Stomach (tissue), 9 donors: ENCODE data around the gene ZKSCAN8. TPM values are rescaled to one million over a fixed set of nuclear protein-coding genes. Genes with fewer than 3 reads are reported as not detected.

Experiments used
- DNase-seq, 2 donors: peaks; one replicate each; pipeline versions ENCODE4 v3.0.0 to v3.0.0-alpha.2; 2013 to 2019
- H3K27ac ChIP-seq, 5 donors: fragments of 200-600 bp in 4 of 5; sonication (generic) in 4 of 5; one replicate each; pipeline ENCODE4 v1.5.1; 2013 to 2019; ENCODE audit warnings: mild to moderate bottlenecking in 1 of 5, moderate library complexity in 1 of 5
- H3K27me3 ChIP-seq, 3 donors: fragments of 200-600 bp; sonication (generic); one replicate each; pipeline ENCODE4 v1.5.1; 2017 to 2019; ENCODE audit warnings: mixed run types in 1 of 3
- H3K36me3 ChIP-seq, 4 donors: fragments of 200-600 bp; sonication (generic); 1 replicate in 3 of 4; 2 replicates in 1 of 4; pipeline ENCODE4 v1.5.1; 2016 to 2019
- H3K4me1 ChIP-seq, 4 donors: fragments of 200-600 bp; sonication (generic); one replicate each; pipeline ENCODE4 v1.5.1; 2016 to 2019
- H3K4me3 ChIP-seq, 4 donors: fragments of 200-600 bp; sonication (generic) in 3 of 4; one replicate each; pipeline ENCODE4 v1.5.1; 2016 to 2019; ENCODE audit warnings: mild to moderate bottlenecking in 1 of 4
- H3K9me3 ChIP-seq, 4 donors: fragments of 200-600 bp; sonication (generic); one replicate each; pipeline ENCODE4 v1.5.1; 2016 to 2019
- EP300 ChIP-seq: sonication (generic); formaldehyde crosslinking; IDR thresholded peaks from one replicate; pipeline ENCODE4 v1.6.1; 2017; ENCODE audit warnings: antibody characterized with exemption
- POLR2A ChIP-seq, 4 donors: fragments of 450-650 bp; IDR thresholded peaks; one replicate each; pipeline ENCODE4 v1.6.1; 2016; ENCODE audit warnings: antibody characterized with exemption in 4 of 4, control low read depth in 2 of 4, mild to moderate bottlenecking in 1 of 4, moderate library complexity in 1 of 4
- POLR2AphosphoS5 ChIP-seq, 3 donors: sonication (generic); formaldehyde crosslinking; IDR thresholded peaks; one replicate each; pipeline ENCODE4 v1.6.1; 2016; ENCODE audit warnings: antibody characterized with exemption in 3 of 3
- WGBS, 5 donors: extraction: QIAGEN DNeasy Blood & Tissue Kit in 3 of 5; methylation state at CpG; one replicate each; pipeline versions ENCODE4 v1.1.5 to v1.1.7; 2013 to 2018; 5-methylcytosine and 5-hydroxymethylcytosine counted together
- intact Hi-C: fragments of 100-400 bp; cut with DNase I; formaldehyde crosslinking; loops from one replicate; pipeline ENCODE4 v1.15.1; 2023; ENCODE audit warnings: low total_unique reads
- polyA plus RNA-seq, 3 donors: library from polyadenylated mRNA; stranded (reverse); fragments of 200-250 nt; gene quantifications; one replicate each; pipeline ENCODE4 v1.2.3, GENCODE V29; 2013
- total RNA-seq, 5 donors: library from RNA; depleted of rRNA; stranded (reverse); fragments of >200 nt; gene quantifications; one replicate each; pipeline versions ENCODE4 v1.1.0 to v1.2.3, GENCODE V29; 2014 to 2016
- TF ChIP-seq, protein P1 (sequence below), 7 experiments: fragments of 450-650 bp in 4 of 7; fragments of 200-600 bp in 3 of 7; sonication (generic) in 3 of 7; IDR thresholded peaks; one replicate each; pipeline ENCODE4 v1.5.1; 2016 to 2019; ENCODE audit warnings: antibody characterized with exemption in 7 of 7, control low read depth in 2 of 7, mild to moderate bottlenecking in 1 of 7
- donor health status: healthy with polysubstance abuse.
- donor health status: Bipolar disorder and iron deficiency.
- donor health status: healthy.

Gene ZKSCAN8
- total and polyA plus RNA-seq, 8 donors: 1.8 to 101 (median 8.7) TPM

GRCh38 chr6:28206527-28206926 lies 64.8 kb downstream of the ZKSCAN8 start:
- TF ChIP-seq, protein P1, sequence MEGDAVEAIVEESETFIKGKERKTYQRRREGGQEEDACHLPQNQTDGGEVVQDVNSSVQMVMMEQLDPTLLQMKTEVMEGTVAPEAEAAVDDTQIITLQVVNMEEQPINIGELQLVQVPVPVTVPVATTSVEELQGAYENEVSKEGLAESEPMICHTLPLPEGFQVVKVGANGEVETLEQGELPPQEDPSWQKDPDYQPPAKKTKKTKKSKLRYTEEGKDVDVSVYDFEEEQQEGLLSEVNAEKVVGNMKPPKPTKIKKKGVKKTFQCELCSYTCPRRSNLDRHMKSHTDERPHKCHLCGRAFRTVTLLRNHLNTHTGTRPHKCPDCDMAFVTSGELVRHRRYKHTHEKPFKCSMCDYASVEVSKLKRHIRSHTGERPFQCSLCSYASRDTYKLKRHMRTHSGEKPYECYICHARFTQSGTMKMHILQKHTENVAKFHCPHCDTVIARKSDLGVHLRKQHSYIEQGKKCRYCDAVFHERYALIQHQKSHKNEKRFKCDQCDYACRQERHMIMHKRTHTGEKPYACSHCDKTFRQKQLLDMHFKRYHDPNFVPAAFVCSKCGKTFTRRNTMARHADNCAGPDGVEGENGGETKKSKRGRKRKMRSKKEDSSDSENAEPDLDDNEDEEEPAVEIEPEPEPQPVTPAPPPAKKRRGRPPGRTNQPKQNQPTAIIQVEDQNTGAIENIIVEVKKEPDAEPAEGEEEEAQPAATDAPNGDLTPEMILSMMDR (IDR thresholded peaks at IDR 0.05): no peak
- no peak for TF ChIP-seq EP300
- no peak for TF ChIP-seq POLR2AphosphoS5 (IDR thresholded peaks at IDR 0.05)
- TF ChIP-seq POLR2A (IDR thresholded peaks at IDR 0.05): no peak
- 10 to 29% (median 20%) methylated on average over 3 of the region's 3 CpGs for WGBS, 5 donors
- Histone ChIP-seq H3K9me3 (peaks cover 0 to 29% (median 13%) of the 10 kb centered on the region in 4 donors), H3K27me3 (peaks cover 8 to 87% (median 47%) of the 10 kb centered on the region in 3 donors), H3K4me1 (peaks cover 11 to 17% (median 13%) of the 10 kb centered on the region in 4 donors), H3K36me3 (no peaks in the 10 kb centered on the region), H3K27ac (no peak overlapping the region), H3K4me3 (no peak overlapping the region)
- intact Hi-C loops: no loop called here
- DNase-seq: no peak

DNA sequence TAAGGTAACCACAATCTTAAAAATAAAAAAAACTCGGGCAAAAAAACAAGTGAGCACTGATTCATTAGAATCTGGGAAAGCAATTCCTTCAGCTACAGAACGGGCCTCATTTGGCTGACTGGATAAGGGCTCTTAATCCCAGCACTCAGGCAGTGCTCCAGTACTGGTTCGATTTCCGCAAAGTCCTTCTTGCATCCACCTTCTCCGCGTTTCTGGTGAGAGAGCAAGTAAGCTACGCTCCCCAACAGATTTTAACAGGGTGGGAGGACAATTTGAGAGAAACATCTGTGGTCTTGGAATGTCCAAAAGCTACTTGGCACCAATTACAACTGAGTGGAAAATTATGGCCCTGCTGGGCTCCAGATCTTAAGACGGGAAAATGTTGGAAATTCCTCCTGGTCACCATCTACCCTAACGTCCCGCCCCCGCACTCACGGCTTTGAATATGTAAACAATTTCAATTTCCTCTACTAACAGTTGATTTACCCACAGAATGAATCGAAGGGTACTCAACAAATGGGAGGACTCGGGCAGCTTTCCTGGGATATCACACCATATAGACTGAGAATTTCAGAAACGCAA lies 65.3 kb downstream of the ZKSCAN8 start:
- DNase-seq: peak in 1 of 2 donors; percentile 36
- peak overlapping the region; percentile 20 to 39 (median 29) for H3K4me3 ChIP-seq
- no peaks in the 10 kb centered on the region for H3K36me3 ChIP-seq
- peaks cover 11 to 20% (median 15%) of the 10 kb centered on the region in 4 donors for H3K4me1 ChIP-seq
- WGBS, 5 donors: 8 to 10% (median 9%) methylated on average over 15 of the region's 15 CpGs
- H3K27ac ChIP-seq: no peak overlapping the region
- peaks cover 8 to 87% (median 52%) of the 10 kb centered on the region in 3 donors for H3K27me3 ChIP-seq
- TF ChIP-seq POLR2A (IDR thresholded peaks at IDR 0.05) (no peak), POLR2AphosphoS5 (IDR thresholded peaks at IDR 0.05) (no peak), EP300 (no peak)
- TF ChIP-seq, protein P1 (IDR thresholded peaks at IDR 0.05): no peak
- intact Hi-C loops: no loop called here
- H3K9me3 ChIP-seq: peaks cover 0 to 29% (median 13%) of the 10 kb centered on the region in 4 donors

- Histone ChIP-seq H3K36me3 (no peaks in the 10 kb centered on the region), H3K27ac (no peak overlapping the region), H3K27me3 (peaks cover 8 to 93% (median 58%) of the 10 kb centered on the region in 3 donors), H3K9me3 (peaks cover 0 to 29% (median 13%) of the 10 kb centered on the region in 4 donors), H3K4me3 (peak overlapping the region; percentile 20 to 39 (median 29)), H3K4me1 (peaks cover 12 to 26% (median 21%) of the 10 kb centered on the region in 4 donors)
- no peak for TF ChIP-seq POLR2A (IDR thresholded peaks at IDR 0.05)
- WGBS, 5 donors: 2 to 5% (median 4%) methylated on average over 33 to 35 of the region's 35 CpGs
- DNase-seq: peak in 1 of 2 donors; percentile 65
- intact Hi-C loops: no loop called here
Measured at GRCh38 chr6:28207510-28208110, 65.9 kb downstream of the ZKSCAN8 start.

DNA sequence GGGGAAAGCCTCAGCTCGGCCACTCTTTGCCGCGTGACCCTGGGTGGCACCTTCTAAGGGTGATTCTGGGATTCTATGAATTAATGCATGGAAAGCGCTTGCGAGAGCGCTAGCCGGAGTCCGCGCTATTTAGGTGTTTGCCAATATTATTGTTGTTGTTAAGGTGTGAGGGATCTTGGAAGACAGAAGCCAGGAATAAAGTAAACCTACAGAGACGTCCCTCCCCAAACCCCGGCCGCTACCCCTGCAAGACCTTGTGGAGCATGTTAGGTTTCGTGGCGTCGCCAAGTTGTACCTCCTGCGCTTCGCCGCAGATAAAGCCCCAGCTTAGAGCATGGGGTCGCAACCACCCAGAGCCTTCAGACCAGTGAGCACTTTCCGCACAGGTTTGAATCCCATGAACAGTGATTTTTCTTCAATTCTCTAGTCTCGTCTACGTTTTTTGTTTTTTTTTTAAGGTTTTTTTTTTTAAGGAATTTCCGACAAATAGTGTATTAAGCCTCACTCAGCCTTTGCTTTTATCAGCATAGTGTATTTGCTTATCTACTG lies 66.5 kb downstream of the ZKSCAN8 start:
- intact Hi-C loops: no loop called here
- peaks cover 12 to 30% (median 23%) of the 10 kb centered on the region in 4 donors for H3K4me1 ChIP-seq
- H3K27me3 ChIP-seq: peaks cover 8 to 96% (median 62%) of the 10 kb centered on the region in 3 donors
- no peak overlapping the region for H3K27ac ChIP-seq
- H3K36me3 ChIP-seq: no peaks in the 10 kb centered on the region
- DNase-seq: peak in 1 of 2 donors; percentile 27
- TF ChIP-seq POLR2AphosphoS5 (IDR thresholded peaks at IDR 0.05): no peak
- WGBS, 5 donors: 7 to 17% (median 9%) methylated on average over 22 to 23 of the region's 23 CpGs
- H3K4me3 ChIP-seq: peak overlapping the region in 3 of 4 donors; percentile 28 to 39 (median 30)
- H3K9me3 ChIP-seq: peaks cover 0 to 24% (median 11%) of the 10 kb centered on the region in 4 donors

Other genes with a start within 250 kb of the ZKSCAN8 start
- gene OR2B2, start 229.5 kb upstream of the ZKSCAN8 start, total RNA-seq: not detected
- not detected for gene OR2B2, start 229.5 kb upstream of the ZKSCAN8 start, polyA plus RNA-seq
- gene OR2B6, start 184.6 kb upstream of the ZKSCAN8 start, total RNA-seq: not detected
- not detected for gene OR2B6, start 184.6 kb upstream of the ZKSCAN8 start, polyA plus RNA-seq
- gene ZNF165, start 61.3 kb upstream of the ZKSCAN8 start, total RNA-seq: 1 to 10 TPM in 4 of 5 donors, not detected in 1; 1.2 to 4.2 (median 2.7) TPM
- gene ZNF165, start 61.3 kb upstream of the ZKSCAN8 start, polyA plus RNA-seq: 1 to 10 TPM; 1.7 to 2.3 (median 1.8) TPM
- gene ZSCAN16, start 17.3 kb upstream of the ZKSCAN8 start, total RNA-seq: 1 to 10 TPM in 4 of 5 donors, not detected in 1; 3.8 to 9.0 (median 4.9) TPM
- 10 to 100 TPM in 1 of 3 donors, 1 to 10 TPM in 2; 6.1 to 13.0 (median 7.1) TPM for gene ZSCAN16, start 17.3 kb upstream of the ZKSCAN8 start, polyA plus RNA-seq
- gene ZSCAN9, start 83.4 kb downstream of the ZKSCAN8 start, total RNA-seq: 10 to 100 TPM in 3 of 5 donors, 1 to 10 TPM in 2; 1.8 to 37.9 (median 15.1) TPM
- gene ZSCAN9, start 83.4 kb downstream of the ZKSCAN8 start, polyA plus RNA-seq: 1 to 10 TPM; 5.7 to 7.9 (median 7.0) TPM
- gene ZKSCAN4, start 110.4 kb downstream of the ZKSCAN8 start, total RNA-seq: 1 to 10 TPM in 4 of 5 donors, under 1 TPM in 1; under 0.01 to 6.4 (median 2.0) TPM
- gene ZKSCAN4, start 110.4 kb downstream of the ZKSCAN8 start, polyA plus RNA-seq: 1 to 10 TPM; 1.8 to 3.8 (median 2.6) TPM
- under 1 TPM in 2 of 5 donors, not detected in 3; 0.45 to 0.55 TPM for gene NKAPL, start 117.4 kb downstream of the ZKSCAN8 start, total RNA-seq
- gene NKAPL, start 117.4 kb downstream of the ZKSCAN8 start, polyA plus RNA-seq: 1 to 10 TPM in 2 of 3 donors, under 1 TPM in 1; 0.87 to 4.4 (median 2.2) TPM
- gene ZSCAN26, start 125.3 kb downstream of the ZKSCAN8 start, total RNA-seq: 10 to 100 TPM; 12.2 to 46.9 (median 28.5) TPM
- 1 to 10 TPM; 7.0 to 8.2 (median 7.2) TPM for gene ZSCAN26, start 125.3 kb downstream of the ZKSCAN8 start, polyA plus RNA-seq
- 1 to 10 TPM in 3 of 5 donors, under 1 TPM in 2; 0.58 to 5.8 (median 5.1) TPM for gene PGBD1, start 139.7 kb downstream of the ZKSCAN8 start, total RNA-seq
- 1 to 10 TPM in 2 of 3 donors, under 1 TPM in 1; 0.92 to 2.0 (median 1.4) TPM for gene PGBD1, start 139.7 kb downstream of the ZKSCAN8 start, polyA plus RNA-seq
- gene ZSCAN31, start 194.3 kb downstream of the ZKSCAN8 start, total RNA-seq: 10 to 100 TPM in 2 of 5 donors, 1 to 10 TPM in 3; 2.3 to 13.4 (median 9.9) TPM
- 1 to 10 TPM; 2.7 to 8.2 (median 5.3) TPM for gene ZSCAN31, start 194.3 kb downstream of the ZKSCAN8 start, polyA plus RNA-seq
- gene ZKSCAN3, start 208.1 kb downstream of the ZKSCAN8 start, total RNA-seq: 10 to 100 TPM in 1 of 5 donors, 1 to 10 TPM in 4; 2.3 to 31.2 (median 4.6) TPM
- gene ZKSCAN3, start 208.1 kb downstream of the ZKSCAN8 start, polyA plus RNA-seq: 1 to 10 TPM in 2 of 3 donors, under 1 TPM in 1; 0.61 to 1.6 (median 1.0) TPM